ENCODE measurements around the gene ASB1. TPM values are rescaled to one million over a fixed set of nuclear protein-coding genes. Genes with fewer than 3 reads are reported as not detected.

ASB1 gene
- total RNA-seq, 3 donors from 2014 or later: 37.8 to 42.6 (median 41.5) TPM

DNA sequence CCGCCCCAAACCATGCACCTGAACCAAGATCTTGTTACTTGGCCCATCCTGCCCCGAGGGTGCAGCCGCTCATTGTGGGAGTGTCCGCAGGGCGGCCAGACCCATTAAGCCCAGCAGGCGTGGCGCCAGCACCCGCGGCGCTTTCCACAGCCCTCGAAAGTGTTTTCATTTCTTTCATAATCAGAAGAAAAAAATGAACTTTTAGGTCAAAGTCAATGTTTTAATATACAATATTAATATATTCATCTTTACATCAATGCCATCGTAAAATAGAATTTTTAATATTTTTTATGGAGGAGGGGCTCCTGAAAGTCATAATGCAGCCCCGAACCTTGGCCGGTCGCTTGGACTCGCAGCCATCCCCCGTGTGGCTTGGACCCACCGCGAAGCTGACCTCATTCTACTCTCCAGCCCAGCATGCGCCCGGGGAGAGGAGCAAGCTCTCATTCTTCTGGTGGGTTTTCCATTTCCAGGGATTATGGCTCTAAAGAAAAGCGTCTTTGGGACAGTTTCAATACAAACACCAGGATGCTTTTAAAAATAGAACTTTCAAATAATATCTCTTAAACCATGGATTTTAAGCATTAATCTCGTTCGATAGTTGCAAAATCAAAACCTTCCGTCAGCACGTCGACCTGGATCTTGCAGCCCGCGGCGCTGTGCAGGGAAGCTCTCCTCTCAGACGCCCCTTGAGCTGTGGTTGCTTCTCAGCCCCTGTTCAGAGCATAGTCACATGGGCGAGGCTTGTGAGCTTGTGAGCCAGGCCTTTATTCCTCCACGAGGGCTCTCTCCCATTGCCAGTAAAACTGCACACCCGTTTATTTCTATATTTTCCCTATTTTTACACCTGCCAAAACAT lies 17.2 kb upstream of the ASB1 start:
- Mint-ChIP-seq H3K27me3 (ENCODE audit: low read depth) (no peaks in the 10 kb centered on the region), H3K4me1 (ENCODE audit: low read depth) (peaks cover 3% of the 10 kb centered on the region), H3K36me3 (ENCODE audit: insufficient read depth) (no peaks in the 10 kb centered on the region), H3K9me3 (no peaks in the 10 kb centered on the region), H3K4me3 (no peak overlapping the region)
- DNase-seq (no peak), ATAC-seq (no peak)

DNA sequence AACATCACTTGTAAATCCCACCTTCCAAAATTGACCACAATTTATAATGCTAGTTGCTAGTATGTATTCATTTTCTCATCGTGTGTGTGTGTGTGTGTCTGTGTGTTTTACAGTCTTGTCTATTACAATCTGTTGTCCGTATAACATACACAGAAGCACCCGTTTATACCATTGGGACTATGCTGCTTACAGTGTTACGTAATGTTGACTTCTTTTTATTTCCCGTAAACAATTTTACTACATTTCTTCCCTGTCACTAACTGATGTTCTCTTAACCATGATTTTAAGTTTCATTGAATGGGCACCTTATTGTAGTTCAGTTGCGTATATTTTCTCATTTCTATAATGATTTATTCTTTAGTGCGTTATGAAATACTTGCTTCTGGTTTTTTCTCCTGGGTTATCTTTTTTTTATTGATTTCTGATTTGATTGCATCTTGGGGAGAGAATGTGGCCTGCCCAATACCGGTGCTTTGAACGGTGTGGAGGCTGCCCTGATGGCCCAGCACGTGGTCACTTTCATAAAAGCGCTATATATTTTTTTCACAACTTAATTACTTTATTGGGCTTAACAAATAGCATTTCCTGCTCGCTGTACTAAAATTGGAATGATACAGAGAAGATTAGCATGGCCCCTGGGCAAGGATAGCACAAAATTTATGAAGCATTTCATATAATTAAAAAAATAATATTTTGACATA lies 14.5 kb upstream of the ASB1 start:
- ATAC-seq: no peak
- H3K36me3 Mint-ChIP-seq (ENCODE audit: insufficient read depth): peaks cover 8% of the 10 kb centered on the region
- peaks cover 7% of the 10 kb centered on the region for H3K9me3 Mint-ChIP-seq
- no peak for DNase-seq
- H3K27me3 Mint-ChIP-seq (ENCODE audit: low read depth): no peaks in the 10 kb centered on the region
- no peaks in the 10 kb centered on the region for H3K4me1 Mint-ChIP-seq (ENCODE audit: low read depth)
- no peak overlapping the region for H3K4me3 Mint-ChIP-seq

DNA sequence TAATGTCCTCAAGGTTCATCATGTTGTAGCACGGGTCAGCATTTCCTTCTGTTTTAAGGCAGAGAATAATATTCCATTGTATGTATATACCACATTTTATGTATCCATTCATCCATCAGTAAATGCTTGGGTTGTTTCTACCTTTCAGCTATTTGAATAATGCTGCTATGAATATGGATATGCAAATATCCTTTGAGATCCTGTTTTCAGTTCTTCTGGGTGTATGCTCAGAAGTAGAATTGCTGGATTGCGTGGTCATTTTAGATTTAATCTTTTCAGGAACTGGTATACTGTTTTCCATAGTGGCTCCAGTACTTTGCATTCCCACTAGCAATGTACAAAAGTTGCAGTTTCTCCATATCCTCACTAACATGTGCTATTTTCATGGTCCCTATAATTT lies 13.4 kb upstream of the ASB1 start:
- Mint-ChIP-seq H3K4me3 (no peak overlapping the region), H3K9me3 (peaks cover 7% of the 10 kb centered on the region), H3K36me3 (ENCODE audit: insufficient read depth) (peaks cover 8% of the 10 kb centered on the region), H3K27me3 (ENCODE audit: low read depth) (peaks cover 2% of the 10 kb centered on the region), H3K4me1 (ENCODE audit: low read depth) (no peaks in the 10 kb centered on the region)
- ATAC-seq (no peak), DNase-seq (no peak)

DNA sequence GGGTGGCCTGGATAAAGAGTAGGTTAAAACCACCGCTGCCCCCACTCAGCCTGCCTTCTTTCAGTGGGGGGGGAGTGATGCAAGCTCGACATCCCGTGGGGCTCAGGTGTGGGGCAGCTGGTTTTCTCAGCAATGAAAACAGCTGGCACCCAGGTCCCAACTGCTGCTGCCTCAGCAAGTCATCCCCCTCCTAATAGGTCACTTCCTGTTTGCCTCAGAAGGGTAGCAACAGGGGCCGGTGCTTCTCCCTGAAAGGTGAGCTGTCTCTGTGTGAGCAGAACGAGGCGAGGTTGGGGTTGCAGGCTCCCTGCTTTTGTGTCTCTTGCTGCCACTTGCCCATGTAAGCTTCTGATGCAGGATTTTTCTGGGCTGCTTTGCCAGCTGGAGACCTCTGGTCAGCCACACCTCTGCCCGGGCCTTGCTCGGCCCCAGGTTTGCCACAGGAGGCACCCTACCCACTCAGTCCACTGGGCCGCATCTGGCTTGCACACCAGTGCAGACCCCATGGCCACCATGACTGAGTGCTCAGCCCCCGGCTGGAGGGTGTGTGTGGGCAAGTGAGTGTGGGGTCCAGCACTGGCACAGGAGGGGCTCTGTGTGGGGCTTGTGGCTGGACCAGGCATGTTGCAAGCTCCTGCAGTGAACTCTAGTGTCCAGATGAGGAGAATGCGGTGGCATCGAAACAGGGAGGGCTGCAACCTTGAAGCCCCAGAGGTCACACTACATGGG lies 11.5 kb upstream of the ASB1 start:
- peaks cover 3% of the 10 kb centered on the region for H3K27me3 Mint-ChIP-seq (ENCODE audit: low read depth)
- H3K4me1 Mint-ChIP-seq (ENCODE audit: low read depth): no peaks in the 10 kb centered on the region
- peaks cover 7% of the 10 kb centered on the region for H3K9me3 Mint-ChIP-seq
- DNase-seq: no peak
- peak; percentile 37 to 69 for ATAC-seq
- peaks cover 9% of the 10 kb centered on the region for H3K36me3 Mint-ChIP-seq (ENCODE audit: insufficient read depth)
- no peak overlapping the region for H3K4me3 Mint-ChIP-seq

DNA sequence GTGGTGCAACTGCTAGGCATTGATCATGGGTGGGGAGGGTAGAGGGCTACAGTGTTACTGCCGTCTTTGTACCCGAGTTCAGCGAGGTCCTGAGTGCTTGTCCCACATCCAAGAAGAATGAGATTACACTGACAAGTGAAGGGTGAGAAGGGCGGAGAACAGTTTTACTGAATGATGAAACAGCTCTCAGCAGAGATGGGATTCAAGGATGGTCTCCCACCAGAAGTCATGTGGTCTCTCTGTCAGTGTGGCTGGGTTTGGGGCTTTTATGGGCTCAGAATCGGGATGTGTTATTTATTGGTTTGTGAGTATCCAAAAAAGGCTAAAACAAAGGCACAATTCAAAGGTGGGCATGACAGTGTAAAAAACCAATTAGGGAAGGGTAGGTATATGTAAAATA lies 10.8 kb upstream of the ASB1 start:
- H3K4me1 Mint-ChIP-seq (ENCODE audit: low read depth): no peaks in the 10 kb centered on the region
- no peak overlapping the region for H3K4me3 Mint-ChIP-seq
- no peak for DNase-seq
- peaks cover 9% of the 10 kb centered on the region for H3K36me3 Mint-ChIP-seq (ENCODE audit: insufficient read depth)
- ATAC-seq: no peak
- peaks cover 7% of the 10 kb centered on the region for H3K9me3 Mint-ChIP-seq
- peaks cover 3% of the 10 kb centered on the region for H3K27me3 Mint-ChIP-seq (ENCODE audit: low read depth)

DNA sequence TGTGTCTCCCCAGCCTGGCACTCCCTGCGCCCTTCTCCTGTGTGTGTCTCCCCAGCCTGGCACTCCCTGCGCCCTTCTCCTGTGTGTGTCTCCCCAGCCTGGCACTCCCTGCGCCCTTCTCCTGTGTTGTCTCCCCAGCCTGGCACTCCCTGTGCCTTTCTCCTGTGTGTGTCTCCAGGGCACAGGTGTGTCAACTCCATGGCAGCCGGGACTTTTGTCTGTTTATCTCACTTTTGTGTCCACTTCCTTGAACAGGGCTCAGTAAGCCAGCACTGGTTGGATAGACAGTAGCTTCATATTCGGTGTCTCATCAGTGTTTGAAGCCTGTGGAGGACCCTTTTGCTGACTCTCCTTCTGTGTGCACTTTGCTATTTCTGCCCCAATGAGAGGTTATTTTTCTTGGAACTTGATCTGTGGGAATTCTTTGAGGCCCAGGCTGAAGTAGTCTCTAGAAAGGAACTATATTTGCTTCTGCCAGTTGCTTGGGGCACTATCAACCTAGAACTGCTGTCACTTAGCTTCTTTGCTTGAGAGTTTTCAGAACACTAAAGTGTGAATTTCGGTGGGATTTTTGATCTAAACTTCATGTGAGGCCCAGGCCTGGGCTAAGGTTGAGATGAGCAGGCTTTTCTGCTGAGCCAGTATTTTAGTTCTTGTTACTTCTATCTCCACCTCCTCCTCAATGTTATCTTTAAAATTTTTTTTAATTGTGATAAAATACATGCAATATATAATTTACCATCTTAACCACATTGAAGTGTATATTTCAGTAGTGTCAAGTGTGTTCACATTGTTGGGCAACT lies 8.3 kb upstream of the ASB1 start:
- ATAC-seq: no peak
- H3K9me3 Mint-ChIP-seq: peaks cover 7% of the 10 kb centered on the region
- peaks cover 3% of the 10 kb centered on the region for H3K27me3 Mint-ChIP-seq (ENCODE audit: low read depth)
- DNase-seq: no peak
- H3K4me1 Mint-ChIP-seq (ENCODE audit: low read depth): no peaks in the 10 kb centered on the region
- H3K36me3 Mint-ChIP-seq (ENCODE audit: insufficient read depth): peaks cover 9% of the 10 kb centered on the region
- H3K4me3 Mint-ChIP-seq: no peak overlapping the region

DNA sequence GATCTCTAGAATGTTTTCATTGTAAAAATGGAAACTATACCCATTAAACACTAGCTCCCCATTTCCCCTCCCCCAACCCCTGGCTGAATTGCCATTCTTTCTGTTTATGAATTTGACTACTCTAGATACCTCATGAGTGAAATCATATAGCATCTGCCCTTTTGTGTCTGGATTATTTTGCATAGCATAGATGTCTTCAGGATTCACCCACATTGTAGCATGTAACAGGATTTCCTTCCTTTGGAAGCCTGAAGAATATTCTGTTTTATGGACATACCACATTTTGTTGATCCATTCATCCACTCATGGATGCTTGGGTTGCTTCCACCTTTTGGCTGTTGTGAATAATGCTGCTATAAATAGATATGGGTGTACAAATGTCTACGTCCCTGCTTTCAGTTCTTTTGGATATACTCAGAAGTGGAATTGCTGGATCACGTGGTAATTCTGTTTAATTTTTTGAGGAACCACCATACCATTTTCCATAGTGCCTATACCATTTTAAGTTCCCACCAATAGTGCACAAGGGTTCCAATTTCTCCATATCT lies 7.7 kb upstream of the ASB1 start:
- Mint-ChIP-seq H3K4me3 (no peak overlapping the region), H3K4me1 (ENCODE audit: low read depth) (no peaks in the 10 kb centered on the region), H3K36me3 (ENCODE audit: insufficient read depth) (peaks cover 9% of the 10 kb centered on the region), H3K27me3 (ENCODE audit: low read depth) (peaks cover 3% of the 10 kb centered on the region), H3K9me3 (peaks cover 7% of the 10 kb centered on the region)
- no peak for DNase-seq
- no peak for ATAC-seq

DNA sequence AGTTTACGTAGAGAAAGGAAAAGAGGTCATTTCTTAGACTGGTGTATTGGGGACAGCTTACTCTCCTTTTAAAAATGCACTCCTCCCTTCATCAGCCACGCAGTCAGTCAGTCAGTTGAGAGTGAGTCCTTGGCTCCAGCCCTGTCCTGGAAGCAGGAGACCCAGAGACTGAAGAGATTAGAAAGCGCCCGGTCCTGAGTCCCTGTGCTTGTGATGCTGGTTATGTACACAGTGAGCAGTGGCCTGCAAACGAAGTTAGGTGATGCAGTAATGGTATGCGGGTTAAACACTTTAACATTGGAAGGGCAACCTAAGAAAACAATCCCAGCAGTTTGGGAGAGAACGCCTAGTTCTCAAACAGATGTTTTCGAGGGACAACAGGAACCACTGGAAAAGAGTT lies 6.3 kb upstream of the ASB1 start:
- Mint-ChIP-seq H3K4me3 (no peak overlapping the region), H3K9me3 (peaks cover 7% of the 10 kb centered on the region), H3K27me3 (ENCODE audit: low read depth) (peaks cover 3% of the 10 kb centered on the region), H3K4me1 (ENCODE audit: low read depth) (peaks cover 2% of the 10 kb centered on the region), H3K36me3 (ENCODE audit: insufficient read depth) (peaks cover 9% of the 10 kb centered on the region)
- ATAC-seq (no peak), DNase-seq (no peak)

DNA sequence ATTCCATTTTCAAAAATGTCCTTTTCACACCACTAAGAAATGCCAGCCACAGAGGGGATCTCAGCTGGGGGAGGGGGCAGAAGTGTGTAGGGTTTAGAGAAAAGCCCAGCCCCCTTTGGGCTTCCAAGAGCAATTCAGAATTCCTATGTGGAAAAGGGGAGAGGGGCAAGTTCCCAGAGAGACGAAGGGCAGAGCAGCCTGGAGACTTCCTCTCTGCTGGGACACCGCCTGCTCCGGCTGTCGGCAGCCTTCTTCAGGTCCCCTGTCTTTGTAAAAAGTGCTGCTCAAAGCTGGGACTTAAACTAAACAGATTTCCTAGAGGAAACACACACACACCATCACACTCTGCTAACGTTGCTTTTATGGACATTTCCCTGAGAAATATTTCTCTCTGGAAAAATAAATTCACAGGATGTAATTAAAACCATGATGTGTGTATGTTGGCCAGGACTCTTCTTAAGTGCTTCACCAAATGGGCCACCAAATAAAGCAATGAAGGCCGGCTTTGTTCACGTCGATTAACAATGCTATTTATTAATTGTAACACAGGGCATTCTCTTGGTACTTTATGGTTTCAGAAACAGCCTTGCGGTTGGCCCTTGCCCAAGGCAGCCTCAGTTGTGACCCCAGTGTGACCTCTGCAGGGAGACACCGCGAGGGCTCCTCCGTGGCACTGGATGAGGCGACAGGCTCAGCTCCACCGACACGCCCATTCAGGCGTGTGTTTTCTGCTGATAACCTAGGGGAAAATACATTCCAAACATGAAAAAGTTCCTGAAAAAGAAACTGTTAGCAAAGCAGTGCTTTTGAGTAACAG lies 5.6 kb upstream of the ASB1 start:
- peaks cover 2% of the 10 kb centered on the region for H3K9me3 Mint-ChIP-seq
- H3K4me3 Mint-ChIP-seq: no peak overlapping the region
- DNase-seq: no peak
- H3K36me3 Mint-ChIP-seq (ENCODE audit: insufficient read depth): peaks cover 7% of the 10 kb centered on the region
- peaks cover 4% of the 10 kb centered on the region for H3K4me1 Mint-ChIP-seq (ENCODE audit: low read depth)
- H3K27me3 Mint-ChIP-seq (ENCODE audit: low read depth): peaks cover 3% of the 10 kb centered on the region
- no peak for ATAC-seq

DNA sequence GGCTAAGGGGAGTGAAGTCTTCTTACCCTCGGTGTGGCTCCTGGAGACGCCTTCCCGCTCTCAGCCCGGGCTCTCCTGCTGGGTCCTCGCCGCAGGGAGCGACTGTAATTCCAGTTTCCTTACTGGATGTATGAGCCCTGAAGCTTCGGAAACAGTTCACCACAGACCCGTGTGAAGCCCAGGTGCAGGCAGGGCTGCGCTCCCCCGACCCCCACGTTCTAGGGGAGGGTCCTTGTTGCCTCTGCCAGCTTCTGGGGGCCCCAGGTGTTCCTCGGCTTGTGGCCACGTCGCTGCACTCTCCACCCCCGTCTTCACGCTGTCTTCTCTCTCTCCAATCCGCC lies 5.1 kb upstream of the ASB1 start:
- ATAC-seq: no peak
- H3K27me3 Mint-ChIP-seq (ENCODE audit: low read depth): peaks cover 3% of the 10 kb centered on the region
- no peaks in the 10 kb centered on the region for H3K9me3 Mint-ChIP-seq
- no peak for DNase-seq
- H3K36me3 Mint-ChIP-seq (ENCODE audit: insufficient read depth): peaks cover 3% of the 10 kb centered on the region
- H3K4me3 Mint-ChIP-seq: no peak overlapping the region
- H3K4me1 Mint-ChIP-seq (ENCODE audit: low read depth): peaks cover 6% of the 10 kb centered on the region

DNA sequence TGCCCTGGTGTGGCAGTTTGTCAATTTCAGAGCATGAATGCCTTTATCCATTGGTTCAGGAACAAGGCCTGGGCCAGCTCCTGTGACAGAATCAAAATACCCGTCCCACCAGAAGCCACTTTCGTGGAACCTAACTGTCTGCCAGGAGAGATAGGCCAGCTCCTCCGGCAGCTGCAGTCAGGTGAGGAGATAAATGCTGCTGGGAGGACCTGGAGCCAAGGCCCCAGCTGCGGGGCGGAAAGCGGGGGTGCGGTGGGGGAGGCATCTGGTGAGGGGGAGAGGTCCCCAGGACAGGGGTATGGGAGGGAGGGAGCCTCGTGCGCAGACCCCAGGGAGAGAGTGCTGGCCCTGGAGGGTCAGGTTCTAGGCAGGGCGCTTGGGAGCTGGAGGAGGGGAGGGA lies 4.4 kb upstream of the ASB1 start:
- H3K4me3 Mint-ChIP-seq: no peak overlapping the region
- no peak for ATAC-seq
- peaks cover 6% of the 10 kb centered on the region for H3K4me1 Mint-ChIP-seq (ENCODE audit: low read depth)
- peaks cover 2% of the 10 kb centered on the region for H3K36me3 Mint-ChIP-seq (ENCODE audit: insufficient read depth)
- no peak for DNase-seq
- H3K27me3 Mint-ChIP-seq (ENCODE audit: low read depth): peaks cover 3% of the 10 kb centered on the region
- H3K9me3 Mint-ChIP-seq: no peaks in the 10 kb centered on the region

DNA sequence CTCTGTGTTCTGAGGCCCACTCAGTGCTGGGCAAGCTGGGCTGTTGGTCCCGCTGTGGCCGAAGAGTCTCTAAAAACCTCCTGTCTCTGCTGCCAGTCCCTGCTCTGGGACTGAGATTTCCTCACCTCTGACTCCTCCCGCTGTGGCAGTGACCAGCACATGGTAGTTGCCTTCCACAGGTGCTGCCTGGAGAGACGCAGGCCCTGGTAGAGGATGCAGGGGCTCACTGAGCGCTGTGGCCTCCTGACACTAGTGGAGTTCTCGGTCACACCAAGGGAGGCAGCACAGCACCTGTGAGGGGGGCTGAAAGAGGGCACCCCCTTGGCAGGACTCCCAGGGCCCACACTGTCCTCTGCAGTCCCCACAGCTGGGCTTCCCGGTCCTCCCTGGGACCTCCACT lies 3.8 kb upstream of the ASB1 start:
- Mint-ChIP-seq H3K4me1 (ENCODE audit: low read depth) (peaks cover 10% of the 10 kb centered on the region), H3K27me3 (ENCODE audit: low read depth) (peaks cover 3% of the 10 kb centered on the region), H3K4me3 (no peak overlapping the region), H3K9me3 (no peaks in the 10 kb centered on the region), H3K36me3 (ENCODE audit: insufficient read depth) (peaks cover 3% of the 10 kb centered on the region)
- DNase-seq: no peak
- ATAC-seq: no peak

DNA sequence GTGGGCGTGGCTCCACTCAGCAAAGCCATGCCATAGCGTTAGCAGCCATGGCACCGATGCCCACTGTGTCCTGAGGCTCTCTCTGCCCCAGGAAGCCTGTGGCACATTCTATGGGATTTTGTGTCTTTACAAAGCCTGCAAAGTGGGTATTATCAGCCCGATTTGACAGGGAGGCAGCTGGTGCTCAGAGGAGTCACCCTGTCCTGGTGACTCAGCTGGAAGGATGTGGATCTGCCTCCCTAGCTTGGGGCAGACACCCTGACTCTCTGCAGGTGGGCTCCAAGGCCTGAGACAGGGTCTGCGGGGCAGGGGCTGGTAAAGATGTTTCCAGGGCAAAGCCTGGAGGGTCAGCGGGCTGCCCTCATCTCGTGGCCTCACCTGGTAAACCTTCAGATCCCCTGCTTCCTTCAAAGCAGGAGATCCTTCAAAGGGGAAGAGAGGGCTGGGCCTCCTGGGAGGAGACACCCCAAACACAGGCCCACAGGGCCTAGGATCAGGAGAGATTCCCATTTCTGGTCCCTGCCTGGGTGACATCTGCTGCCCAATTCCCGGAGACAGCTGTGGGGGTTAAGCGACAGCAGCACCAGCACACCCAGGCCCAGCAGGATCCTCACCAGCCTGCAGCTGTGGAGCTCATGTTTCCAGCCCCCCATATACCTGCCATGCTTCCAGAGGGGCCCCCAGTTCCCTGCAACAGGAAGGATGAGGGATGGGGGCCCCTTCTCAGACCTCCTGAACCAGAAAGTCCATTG lies 3.0 kb upstream of the ASB1 start:
- no peaks in the 10 kb centered on the region for H3K9me3 Mint-ChIP-seq
- DNase-seq (no peak), ATAC-seq (no peak)
- H3K4me3 Mint-ChIP-seq: no peak overlapping the region
- H3K36me3 Mint-ChIP-seq (ENCODE audit: insufficient read depth): peaks cover 4% of the 10 kb centered on the region
- no peaks in the 10 kb centered on the region for H3K27me3 Mint-ChIP-seq (ENCODE audit: low read depth)
- peaks cover 18% of the 10 kb centered on the region for H3K4me1 Mint-ChIP-seq (ENCODE audit: low read depth)

Measured in activated T-cell treated with anti-CD3 and anti-CD28 coated beads, Interleukin-2, amount 50 U/mL, for 4 hours (primary cell).